Measurements from ENCODE around the gene TCF7L2. TPM values are rescaled to one million over a fixed set of nuclear protein-coding genes. Genes with fewer than 3 reads are reported as not detected.

The TCF7L2 gene
- total RNA-seq, 1 donor from 2014 or later: 88.2 TPM

- Mint-ChIP-seq H3K9me3 (ENCODE audit: unreplicated experiment) (no peaks in the 10 kb centered on the region), H3K4me3 (ENCODE audit: unreplicated experiment) (no peak overlapping the region), H3K4me1 (ENCODE audit: unreplicated experiment) (peaks cover 78% of the 10 kb centered on the region), H3K36me3 (ENCODE audit: unreplicated experiment) (peaks cover 16% of the 10 kb centered on the region), H3K27me3 (ENCODE audit: unreplicated experiment) (no peaks in the 10 kb centered on the region), H3K27ac (ENCODE audit: unreplicated experiment) (peak overlapping the region; percentile 7)
- no peak for DNase-seq (ENCODE audit: extremely low spot score, unreplicated experiment)
- TF ChIP-seq CTCF (IDR thresholded peaks at IDR 0.05): no peak
These were observed 67.3 kb downstream of the TCF7L2 start for GRCh38 chr10:113017376-113017775.

GRCh38 chr10:113018034-113018433 lies 68.0 kb downstream of the TCF7L2 start:
- Mint-ChIP-seq H3K4me3 (ENCODE audit: unreplicated experiment) (no peak overlapping the region), H3K27me3 (ENCODE audit: unreplicated experiment) (no peaks in the 10 kb centered on the region), H3K9me3 (ENCODE audit: unreplicated experiment) (no peaks in the 10 kb centered on the region), H3K36me3 (ENCODE audit: unreplicated experiment) (peaks cover 16% of the 10 kb centered on the region), H3K4me1 (ENCODE audit: unreplicated experiment) (peaks cover 72% of the 10 kb centered on the region), H3K27ac (ENCODE audit: unreplicated experiment) (no peak overlapping the region)
- DNase-seq (ENCODE audit: extremely low spot score, unreplicated experiment): no peak
- TF ChIP-seq CTCF (IDR thresholded peaks at IDR 0.05): no peak

- no peak for DNase-seq (ENCODE audit: extremely low spot score, unreplicated experiment)
- Mint-ChIP-seq H3K36me3 (ENCODE audit: unreplicated experiment) (peaks cover 10% of the 10 kb centered on the region), H3K4me1 (ENCODE audit: unreplicated experiment) (peaks cover 62% of the 10 kb centered on the region), H3K27me3 (ENCODE audit: unreplicated experiment) (no peaks in the 10 kb centered on the region), H3K4me3 (ENCODE audit: unreplicated experiment) (no peak overlapping the region), H3K9me3 (ENCODE audit: unreplicated experiment) (no peaks in the 10 kb centered on the region), H3K27ac (ENCODE audit: unreplicated experiment) (peak overlapping the region; percentile 38)
- TF ChIP-seq CTCF (IDR thresholded peaks at IDR 0.05): no peak
These were observed 69.0 kb downstream of the TCF7L2 start for GRCh38 chr10:113019096-113019495.

- Mint-ChIP-seq H3K4me1 (ENCODE audit: unreplicated experiment) (peaks cover 60% of the 10 kb centered on the region), H3K9me3 (ENCODE audit: unreplicated experiment) (no peaks in the 10 kb centered on the region), H3K36me3 (ENCODE audit: unreplicated experiment) (peaks cover 10% of the 10 kb centered on the region), H3K27me3 (ENCODE audit: unreplicated experiment) (no peaks in the 10 kb centered on the region), H3K4me3 (ENCODE audit: unreplicated experiment) (no peak overlapping the region), H3K27ac (ENCODE audit: unreplicated experiment) (no peak overlapping the region)
- DNase-seq (ENCODE audit: extremely low spot score, unreplicated experiment): no peak
- TF ChIP-seq CTCF (IDR thresholded peaks at IDR 0.05): no peak
These were observed 69.8 kb downstream of the TCF7L2 start for GRCh38 chr10:113019692-113020474.

GRCh38 chr10:113020475-113020753 lies 70.4 kb downstream of the TCF7L2 start:
- no peak for DNase-seq (ENCODE audit: extremely low spot score, unreplicated experiment)
- no peaks in the 10 kb centered on the region for H3K9me3 Mint-ChIP-seq (ENCODE audit: unreplicated experiment)
- H3K4me3 Mint-ChIP-seq (ENCODE audit: unreplicated experiment): no peak overlapping the region
- H3K4me1 Mint-ChIP-seq (ENCODE audit: unreplicated experiment): peaks cover 60% of the 10 kb centered on the region
- no peak for TF ChIP-seq CTCF (IDR thresholded peaks at IDR 0.05)
- H3K36me3 Mint-ChIP-seq (ENCODE audit: unreplicated experiment): peaks cover 10% of the 10 kb centered on the region
- no peak overlapping the region for H3K27ac Mint-ChIP-seq (ENCODE audit: unreplicated experiment)
- H3K27me3 Mint-ChIP-seq (ENCODE audit: unreplicated experiment): no peaks in the 10 kb centered on the region
